ENCODE results near the gene BCAS4.
A peak's percentile ranks its signal among the peaks of the same experiment; 100 is the strongest.
"Not testable (repeated sequence)": the region's sequence is repeated elsewhere in the genome, so short reads cannot be mapped to it uniquely, and the experiment has no call there.

BCAS4 gene, protein sequence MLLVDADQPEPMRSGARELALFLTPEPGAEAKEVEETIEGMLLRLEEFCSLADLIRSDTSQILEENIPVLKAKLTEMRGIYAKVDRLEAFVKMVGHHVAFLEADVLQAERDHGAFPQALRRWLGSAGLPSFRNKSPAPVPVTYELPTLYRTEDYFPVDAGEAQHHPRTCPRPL

DNA sequence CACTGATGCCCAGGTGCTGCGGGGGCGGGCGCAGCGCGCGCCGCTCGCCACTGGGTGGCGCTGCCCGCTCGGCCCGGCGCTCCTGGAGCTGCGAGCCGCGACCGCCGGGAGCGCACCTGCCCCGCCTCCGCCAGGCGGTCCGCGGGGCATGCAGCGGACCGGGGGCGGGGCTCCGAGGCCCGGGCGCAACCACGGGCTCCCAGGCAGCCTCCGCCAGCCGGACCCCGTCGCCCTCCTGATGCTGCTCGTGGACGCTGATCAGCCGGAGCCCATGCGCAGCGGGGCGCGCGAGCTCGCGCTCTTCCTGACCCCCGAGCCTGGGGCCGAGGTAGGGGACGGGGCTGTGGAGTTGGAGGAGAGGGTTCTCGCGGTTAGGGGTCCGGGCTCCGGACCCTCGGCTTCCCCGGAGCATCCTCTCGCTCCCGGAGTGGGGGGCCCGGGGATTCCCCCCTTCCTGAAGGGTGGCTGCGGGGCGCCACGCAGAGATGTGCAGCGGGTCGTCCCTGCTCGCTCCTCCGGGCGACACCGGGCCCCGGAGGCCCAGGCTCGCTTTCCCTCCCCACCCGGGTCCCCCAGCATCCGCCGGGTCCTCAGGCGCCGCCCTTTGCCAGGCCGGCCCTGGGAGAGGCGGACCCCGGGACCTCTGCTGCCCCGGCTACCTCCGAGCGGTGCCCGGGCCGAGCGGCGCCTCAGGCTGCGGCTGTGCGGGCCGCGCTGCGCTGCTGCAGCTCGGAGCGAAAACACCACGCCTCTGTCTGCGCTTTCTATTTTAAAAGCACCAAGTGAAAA, at the start of gene BCAS4:
TSS of gene BCAS4 (plus strand) at position 216 of the 789 bp plus-strand sequence. CDS start at position 239, 23 bp downstream.
- DNase-seq (ENCODE audit: low spot score), result peak; percentile 95

DNA sequence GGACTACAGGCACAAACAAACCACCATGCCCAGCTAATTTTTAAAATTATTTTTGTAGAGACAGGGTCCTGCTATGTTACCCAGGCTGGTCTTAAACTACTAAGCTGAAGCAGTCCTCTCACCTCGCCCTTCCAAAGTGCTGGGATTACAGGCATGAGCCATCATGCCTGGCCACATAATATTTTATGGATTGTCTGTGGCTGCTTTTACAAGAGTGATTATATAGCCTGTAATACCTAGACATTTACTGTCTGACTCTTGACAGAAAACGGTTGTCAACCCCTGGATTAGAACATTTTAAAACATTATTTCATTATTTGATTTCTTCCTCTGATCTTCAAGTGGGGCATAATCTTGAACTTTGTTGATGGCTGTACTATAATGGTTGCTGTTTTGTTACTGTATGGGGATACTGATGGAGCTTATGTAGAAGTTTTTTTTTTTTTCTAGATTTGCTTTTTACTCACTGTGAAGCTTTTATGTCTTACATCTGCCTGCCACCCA, 49.2 kb upstream of the BCAS4 start:
- DNase-seq (ENCODE audit: low spot score), result no peak

DNA sequence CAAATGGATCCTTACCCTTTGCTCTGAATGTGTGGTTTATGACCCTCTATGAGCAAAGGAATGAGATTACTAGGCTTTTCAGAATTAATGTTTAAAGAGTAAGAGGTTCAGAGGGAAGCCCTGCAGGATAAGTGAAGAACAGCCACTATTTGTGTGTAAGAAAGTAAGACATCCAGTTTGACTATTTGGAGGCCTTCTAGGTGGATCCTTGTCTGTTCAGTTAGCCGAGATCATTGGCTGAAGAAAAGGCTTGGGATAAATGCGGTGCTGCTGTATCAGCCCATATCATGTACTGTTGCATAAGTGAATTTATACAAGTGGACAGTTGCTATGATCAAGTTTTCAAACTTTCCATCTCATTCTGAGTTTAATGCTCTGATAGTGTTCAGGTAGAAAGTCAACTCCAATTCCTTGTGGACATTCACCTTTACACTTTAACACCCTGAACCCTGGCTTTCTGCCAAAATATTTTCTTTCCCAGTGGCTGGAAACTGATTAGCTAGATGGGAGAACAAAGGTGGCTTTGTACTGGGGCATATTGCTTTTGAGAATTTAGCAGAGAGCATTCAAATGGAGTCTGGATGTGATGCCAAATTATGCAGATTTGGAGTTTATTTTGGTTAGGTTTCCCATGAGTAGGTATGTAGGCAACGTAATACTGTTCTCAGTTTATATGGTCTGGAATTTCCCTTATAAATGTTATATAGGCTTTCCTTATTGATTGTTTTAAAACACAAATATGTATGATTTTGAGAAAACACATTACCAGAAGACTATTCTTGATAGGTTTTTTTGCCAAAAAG, 48.5 kb upstream of the BCAS4 start:
- no peak for DNase-seq (ENCODE audit: low spot score)

DNA sequence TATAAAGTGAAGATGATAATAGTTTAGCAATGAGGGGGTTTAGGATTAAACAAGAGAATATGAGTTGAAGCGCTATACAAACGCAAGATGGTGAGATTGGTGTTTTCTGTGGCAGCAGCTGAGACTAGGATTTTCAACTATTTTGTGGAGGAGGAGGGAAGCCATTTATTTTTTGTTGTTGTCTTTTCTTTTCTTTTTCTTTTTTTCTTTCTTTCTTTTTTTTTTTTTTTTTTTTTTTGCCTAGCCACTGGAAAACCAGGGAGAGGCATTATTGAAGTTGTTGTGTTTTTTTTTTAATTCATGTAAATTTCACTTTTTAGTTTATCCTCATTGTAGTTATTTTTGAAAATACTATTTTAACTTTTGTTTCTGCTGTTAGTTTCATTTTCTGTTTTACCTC, 47.6 kb upstream of the BCAS4 start:
- DNase-seq (ENCODE audit: low spot score), result no peak

DNA sequence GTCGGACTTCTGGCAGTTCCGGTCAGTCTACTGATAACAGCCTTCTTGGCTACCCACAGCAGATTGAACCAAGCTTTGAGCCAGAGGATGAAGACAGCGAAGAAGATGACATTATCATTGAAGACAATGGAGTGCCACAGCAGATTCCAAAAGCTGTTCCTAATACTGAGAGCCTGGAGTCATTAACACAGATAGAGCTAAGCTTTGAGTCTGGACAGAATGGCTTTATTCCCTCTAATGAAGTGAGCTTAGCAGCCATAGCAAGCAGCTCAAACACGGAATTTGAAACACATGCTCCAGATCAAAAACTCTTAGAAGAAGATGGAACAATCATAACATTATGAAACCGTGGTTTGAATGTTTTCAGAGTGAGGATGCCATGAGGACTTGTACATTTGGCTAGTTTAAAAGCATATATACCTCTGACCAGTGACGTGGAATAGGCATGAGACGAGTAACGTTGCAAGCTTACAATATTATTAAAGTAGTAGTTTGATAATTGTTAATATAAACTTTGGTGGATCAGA, 44.7 kb upstream of the BCAS4 start:
- DNase-seq (ENCODE audit: low spot score), result no peak

DNA sequence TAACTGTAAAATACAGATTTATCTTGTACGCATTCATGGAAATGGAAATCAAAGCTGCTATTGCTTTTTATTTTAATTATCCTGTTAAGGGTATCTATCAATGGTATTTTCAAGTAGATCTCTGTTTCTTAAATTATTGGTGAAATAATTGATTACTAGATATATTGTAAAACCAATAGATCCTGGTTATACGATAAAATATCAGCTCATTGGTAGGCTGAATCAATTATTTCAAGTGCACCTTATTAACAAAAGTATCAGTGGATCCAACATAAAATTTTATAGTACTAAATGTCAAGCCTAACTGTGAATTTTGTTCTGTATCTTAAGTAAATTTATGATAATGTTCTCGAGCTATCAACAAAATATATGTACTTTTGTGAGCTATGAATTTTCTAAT, 41.7 kb upstream of the BCAS4 start:
- no peak for DNase-seq (ENCODE audit: low spot score)

DNA sequence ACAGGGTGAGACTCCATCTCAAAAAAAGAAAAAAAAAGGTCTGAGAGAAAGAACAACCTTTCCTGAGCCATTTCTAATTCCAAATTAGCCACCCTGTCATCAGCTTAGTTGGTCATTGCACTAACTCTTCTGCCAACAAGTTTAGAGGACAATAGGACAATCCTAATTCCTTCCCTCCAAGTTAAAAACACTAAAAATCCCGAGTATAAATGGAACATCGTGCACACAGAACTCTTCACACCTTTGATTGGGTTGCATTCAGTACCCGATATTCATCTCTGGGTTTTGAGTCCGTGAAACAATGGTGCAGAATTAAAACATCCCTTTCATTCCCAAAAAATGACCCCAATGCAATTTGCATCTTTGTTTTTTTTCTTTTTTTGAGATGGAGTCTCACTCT, 40.4 kb upstream of the BCAS4 start:
- DNase-seq (ENCODE audit: low spot score), result no peak

DNA sequence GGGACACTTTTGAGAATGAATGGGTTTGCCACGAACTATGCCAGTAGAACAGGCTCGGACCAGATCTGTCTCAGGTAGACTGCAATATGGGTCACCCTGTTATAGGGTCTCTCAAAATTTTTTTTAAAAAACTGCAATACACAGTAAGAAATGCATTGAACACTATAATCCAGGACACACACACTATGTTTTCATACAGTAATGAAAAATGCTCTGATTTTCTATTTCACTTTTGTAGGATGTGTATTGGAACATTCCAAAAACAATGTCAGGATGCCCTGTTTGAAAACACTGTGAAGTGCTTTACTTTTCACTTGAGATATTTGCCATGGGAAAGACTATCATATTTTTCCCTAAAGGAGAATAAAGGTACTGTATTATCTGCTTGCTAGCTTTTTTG, 38.4 kb upstream of the BCAS4 start:
- DNase-seq (ENCODE audit: low spot score), result no peak

DNA sequence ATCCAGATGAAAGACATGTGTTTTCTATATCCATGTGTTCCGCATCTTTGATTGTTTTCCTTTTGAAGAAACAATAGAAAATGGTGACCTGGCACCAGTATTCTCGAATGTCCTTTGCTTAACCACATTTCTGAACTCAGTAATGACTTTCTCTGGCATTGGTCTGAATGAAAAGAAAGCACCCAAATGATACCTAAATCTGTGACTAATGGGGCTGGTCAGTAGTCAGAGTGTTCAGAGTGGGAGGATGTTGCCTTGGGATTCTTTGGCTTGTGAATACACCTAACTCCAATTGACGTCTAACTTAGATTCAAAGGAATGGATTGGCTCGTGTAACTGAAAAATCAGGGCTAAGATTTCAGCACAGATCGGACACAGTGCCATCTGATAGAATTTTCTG, 36.4 kb upstream of the BCAS4 start:
- DNase-seq (ENCODE audit: low spot score), result no peak

DNA sequence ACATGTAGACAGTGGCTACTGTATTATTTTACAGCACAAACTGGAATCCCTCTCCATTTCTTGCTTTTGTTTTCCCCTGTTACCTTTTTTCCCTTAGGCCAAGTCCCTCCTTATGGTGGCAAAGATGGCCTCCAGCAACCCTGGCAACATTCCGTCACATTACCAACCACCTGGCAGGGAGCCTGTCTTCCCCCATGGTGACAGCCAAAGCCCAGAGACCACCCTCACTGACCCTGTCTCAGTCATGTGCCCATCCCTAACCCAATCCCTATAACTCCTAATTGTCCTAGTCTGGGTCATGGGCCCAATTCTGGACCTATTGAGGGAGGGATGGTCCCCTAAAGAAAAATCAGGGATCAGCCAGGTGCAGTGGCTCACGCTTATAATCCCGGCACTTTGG, 35.9 kb upstream of the BCAS4 start:
- DNase-seq (ENCODE audit: low spot score), result no peak

DNA sequence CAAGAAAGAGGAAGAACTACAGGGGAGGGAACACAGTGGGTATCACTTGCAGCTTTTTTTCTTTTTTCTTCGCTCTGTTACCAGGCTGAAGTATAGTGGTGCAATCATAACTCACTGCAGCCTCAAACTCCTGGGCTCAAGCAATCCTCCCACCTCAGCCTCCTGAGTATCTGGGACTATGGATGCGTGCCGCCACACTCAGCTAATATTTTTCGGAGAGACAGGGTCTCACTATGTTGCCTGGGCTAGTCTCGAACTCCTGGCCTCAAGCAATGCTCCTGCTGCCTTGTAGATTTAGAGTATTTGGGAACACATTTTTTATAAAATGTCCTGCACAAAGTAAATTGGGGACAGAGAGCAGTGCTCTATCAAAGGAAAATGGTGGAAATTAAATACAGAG, 35.2 kb upstream of the BCAS4 start:
- no peak for DNase-seq (ENCODE audit: low spot score)

DNA sequence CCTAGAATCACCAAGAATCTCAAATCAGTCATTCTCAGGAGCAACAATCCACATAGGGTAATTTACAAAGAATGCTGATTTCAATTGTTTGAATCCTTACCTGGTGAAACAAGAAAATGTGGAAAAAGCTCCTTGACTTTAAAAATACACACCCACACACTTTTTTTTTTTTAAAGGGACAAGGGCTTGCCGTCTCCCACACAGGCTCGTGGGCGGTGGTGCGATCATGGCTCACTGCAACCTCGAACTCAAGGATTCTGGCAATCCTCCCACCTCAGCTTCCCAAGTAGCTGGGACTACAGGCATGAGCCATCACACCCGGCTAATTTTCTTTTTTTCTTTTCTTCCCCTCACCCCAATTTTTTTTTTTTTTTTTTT, 32.8 kb upstream of the BCAS4 start:
- no peak for DNase-seq (ENCODE audit: low spot score)

DNA sequence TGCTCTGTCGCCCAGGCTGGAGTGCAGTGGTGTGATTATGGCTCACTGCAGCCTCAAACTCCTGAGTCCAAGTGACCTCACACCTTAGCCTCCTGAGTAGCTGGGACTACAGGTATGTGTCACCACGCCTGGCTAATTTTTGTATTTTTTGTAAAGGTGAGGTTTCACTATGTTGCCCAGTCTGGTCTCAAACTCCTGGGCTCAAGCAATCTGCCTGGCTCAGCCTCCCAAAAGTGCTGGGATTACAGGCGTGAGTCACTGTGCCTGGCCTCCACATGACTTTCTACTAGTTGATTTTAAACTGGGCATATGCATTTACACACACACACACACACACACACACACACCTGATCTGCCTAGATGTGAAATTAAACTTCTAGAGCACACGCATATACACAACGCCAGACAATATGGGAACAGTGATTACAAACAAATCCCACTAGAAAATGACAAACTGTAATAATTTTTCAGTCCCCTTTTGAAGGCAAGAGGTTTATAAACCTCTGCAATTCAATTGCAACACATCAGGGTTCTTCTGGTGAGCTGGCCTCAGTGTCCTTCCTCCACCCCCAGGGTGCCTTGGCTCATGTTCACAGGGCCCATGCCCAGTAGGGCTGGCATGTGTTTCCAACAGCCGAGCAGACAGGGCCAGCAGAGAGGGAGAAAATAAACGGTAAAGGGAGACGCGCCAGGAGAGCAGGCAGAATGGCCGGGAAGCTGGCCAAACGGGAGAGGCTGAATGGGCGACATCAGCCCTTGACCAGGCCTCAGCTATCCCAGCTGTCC, 32.2 kb upstream of the BCAS4 start:
- no peak for DNase-seq (ENCODE audit: low spot score)

DNA sequence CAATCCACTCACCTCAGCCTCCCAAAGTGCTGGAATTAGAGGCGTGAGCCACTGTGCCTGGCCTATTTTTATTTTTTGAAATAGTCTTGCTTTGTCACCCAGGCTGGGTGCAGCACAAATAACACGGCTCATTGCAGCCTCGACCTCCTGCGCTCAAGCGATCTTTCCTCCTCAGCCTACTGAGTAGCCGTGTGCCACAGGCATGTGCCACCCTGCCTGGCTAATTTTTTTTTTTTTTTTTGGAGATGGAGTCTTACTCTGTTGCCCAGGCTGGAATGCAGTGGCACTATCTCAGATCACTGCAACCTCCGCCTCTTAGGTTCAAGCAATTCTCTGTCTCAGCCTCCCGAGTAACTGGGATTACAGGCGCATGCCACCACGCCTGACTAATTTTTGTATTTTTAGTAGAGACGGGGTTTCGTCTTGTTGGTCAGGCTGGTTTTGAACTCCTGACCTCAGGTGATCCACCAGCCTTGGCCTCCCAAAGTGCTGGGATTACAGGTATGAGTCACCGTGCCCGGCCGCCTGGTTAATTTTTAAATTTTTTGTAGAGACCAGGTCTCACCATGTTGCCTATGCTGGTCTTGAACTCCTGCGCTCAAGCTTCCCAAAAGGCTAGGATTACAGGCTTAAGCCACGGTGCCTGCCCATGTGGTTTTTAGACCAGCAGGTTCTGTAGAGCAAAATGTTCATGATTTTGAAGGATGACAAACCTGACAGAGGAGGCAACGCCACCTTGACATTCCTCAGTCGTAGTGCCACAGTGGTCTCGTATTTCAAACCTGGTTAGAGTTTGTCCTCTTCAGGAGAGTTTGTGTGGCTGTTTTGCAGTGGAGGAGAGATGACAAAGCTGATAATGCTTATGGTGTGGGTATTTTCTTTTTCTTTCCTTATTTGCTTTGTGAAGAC, 31.1 kb upstream of the BCAS4 start:
- not testable (repeated sequence) for DNase-seq (ENCODE audit: low spot score)

DNA sequence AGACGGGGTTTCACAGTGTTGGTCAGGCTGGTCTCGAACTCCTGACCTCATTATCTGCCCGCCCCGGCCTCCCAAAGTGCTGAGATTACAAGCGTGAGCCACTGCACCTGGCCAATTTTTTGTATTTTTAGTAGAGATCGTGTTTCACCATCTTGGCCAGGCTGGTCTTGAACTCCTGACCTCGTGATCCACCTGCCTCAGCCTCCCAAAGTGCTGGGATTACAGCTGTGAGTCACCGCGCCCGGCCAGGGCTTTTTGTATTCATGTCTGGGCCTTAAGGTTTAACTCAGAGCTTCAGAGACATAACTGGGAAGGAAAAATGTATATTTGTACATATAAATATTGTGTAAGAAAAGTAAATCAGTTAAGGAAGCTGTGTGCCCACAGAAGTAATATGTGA, 29.6 kb upstream of the BCAS4 start:
- not testable (repeated sequence) for DNase-seq (ENCODE audit: low spot score)

DNA sequence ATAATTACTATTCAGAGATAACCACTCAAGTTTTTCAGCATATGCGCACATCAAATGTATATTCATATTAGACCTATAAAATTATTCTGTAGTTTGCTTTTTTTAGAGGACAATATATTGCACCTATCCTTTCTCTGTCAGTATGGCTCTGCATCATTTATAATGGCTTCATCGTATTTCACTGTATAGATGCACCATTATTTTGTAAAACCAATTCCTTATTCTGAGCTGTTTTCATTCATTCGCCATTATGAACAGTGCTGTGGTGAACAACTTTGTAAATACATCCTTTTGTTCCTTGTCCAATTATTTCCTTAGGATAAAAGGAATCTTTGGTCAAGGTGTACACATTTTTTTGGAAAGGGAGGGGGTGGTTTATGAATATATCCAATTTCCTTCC, 29.2 kb upstream of the BCAS4 start:
- no peak for DNase-seq (ENCODE audit: low spot score)

DNA sequence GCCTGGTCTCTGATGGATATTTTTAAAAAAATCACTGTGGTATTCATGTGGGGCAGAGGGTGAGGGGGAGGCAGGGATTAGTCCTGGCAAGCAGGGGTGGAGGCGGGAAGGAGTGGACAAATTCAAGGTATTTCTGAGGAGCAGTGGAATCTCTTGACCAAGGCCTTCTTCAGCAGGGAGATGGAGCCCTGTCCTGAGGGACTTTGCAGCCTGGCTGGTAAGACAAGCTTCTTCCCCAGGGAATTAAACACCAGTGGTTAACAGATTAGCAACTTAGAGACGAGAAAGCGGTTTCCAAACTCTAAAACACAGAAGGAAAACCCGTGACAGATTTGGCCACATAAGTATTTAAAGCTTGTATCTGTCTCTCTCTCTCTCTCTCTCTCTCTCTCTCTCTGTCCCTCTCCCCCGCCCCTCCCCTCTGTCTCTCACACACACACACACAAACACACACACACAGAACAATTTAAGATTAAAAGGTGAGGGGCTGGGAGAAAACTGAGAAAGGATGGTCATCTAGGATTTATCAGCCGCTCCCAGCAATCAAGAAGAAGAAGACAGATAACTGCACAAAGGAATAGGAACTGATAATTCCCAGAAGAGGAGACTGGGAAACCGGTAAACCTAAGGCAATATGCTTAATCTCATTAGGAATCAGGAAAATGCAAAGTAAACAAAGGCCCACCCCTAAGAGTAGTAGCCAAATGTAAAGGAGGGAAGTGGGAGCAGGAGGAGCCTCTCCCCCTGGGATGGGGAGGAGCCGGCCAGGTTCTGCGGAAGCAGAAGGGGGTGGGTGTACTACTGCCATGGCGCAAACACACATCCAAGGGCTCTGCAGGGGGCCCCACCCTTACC, 27.7 kb upstream of the BCAS4 start:
- not testable (repeated sequence) for DNase-seq (ENCODE audit: low spot score)

DNA sequence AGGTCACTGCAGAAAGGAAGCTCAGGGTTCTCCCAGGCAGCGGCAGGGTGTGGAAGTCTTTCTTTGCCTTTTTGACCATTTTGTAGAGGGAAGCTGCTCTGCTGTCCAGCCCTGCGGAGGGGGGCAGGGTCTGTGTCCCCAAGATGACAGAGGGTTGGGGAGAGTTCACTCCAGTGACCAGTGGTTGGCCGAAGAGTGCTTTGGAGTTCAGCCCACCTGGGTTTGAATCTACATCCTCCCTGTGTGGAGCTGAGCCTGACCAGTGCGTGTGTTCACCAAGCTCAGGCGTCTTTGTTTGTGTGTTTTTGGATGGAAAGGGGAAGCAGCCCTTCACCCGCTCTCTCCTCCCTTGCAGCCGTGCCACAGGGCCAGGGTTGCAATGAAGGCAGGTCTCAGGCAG, 25.9 kb upstream of the BCAS4 start:
- DNase-seq (ENCODE audit: low spot score), result not testable (repeated sequence)

DNA sequence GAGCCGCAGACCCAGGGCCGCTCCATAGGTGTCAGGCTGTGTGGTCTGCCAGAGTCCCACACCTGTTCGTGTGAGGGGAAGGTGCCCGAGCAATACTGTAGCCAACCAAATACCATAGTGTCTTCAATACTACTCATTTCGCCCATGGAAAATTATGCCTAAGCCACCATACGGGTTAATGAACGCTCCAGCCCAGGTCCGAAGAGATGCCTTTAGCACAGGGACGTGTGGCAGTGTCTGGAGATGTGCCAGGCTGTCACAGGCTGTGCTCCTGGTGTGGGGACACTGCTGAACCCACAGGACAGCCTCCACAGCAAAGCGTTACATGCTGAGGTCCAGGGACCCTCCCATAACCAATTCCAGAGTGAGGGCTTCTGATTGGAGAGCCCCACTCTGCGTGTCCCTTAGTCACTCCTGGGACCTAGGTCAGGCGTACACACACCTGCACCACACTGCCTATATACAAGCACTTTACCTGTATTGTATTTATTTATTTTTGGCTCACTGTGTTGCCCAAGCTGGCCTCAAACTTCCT, 25.2 kb upstream of the BCAS4 start:
- not testable (repeated sequence) for DNase-seq (ENCODE audit: low spot score)
